GM19452 (cell line): ENCODE data around the gene NCAM1.

Source experiments
- ATAC-seq: cut with Tn5 transposase; IDR thresholded peaks from one replicate; pipeline ENCODE4 v1.9.1; 2021; ENCODE audit not compliant: unreplicated experiment

NCAM1 gene

GRCh38 chr11:113121746-113122145 is 160.5 kb downstream of the NCAM1 start:
- ATAC-seq = no peak

- no peak for ATAC-seq
Measured at GRCh38 chr11:113124006-113124405, 162.8 kb downstream of the NCAM1 start.

GRCh38 chr11:113124578-113124977 is 163.4 kb downstream of the NCAM1 start:
- no peak for ATAC-seq

DNA sequence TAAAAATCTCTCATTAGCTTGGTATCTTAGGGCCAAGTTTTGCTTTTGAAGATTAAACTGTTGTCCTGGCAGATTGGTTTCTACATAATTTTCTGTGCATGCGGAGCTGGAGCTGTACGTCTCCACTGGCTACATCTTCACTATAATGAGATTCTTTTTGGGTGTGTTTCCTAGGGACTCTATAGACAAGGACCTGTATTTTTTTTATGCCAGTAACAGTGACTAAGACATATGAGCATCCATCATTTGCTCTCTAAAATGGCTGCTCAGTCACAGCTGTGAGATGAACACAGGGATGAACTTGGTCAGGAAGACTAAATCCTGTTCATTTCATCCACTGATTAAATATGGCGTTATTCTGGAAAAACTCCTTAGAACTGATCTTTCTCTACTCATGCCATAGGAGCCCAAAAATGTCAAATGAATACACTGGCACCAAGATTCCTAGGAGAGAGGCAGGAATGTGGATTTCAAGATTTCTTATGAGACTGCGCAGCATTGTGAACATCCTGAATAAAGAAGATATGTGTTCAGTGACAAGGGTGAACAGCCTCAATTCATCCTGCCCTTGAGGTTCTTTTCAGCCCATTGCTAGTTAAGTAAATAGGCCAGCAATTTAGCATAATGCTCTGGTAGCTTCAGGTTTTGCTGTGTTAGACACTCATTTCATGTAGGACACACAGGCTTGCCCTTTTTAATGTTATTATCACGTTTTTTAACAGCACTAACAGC is 168.2 kb downstream of the NCAM1 start:
- ATAC-seq = no peak

- ATAC-seq = no peak
Measured at GRCh38 chr11:113131036-113131775, 170.0 kb downstream of the NCAM1 start.

- no peak for ATAC-seq
Measured at GRCh38 chr11:113133071-113133470, 171.9 kb downstream of the NCAM1 start.

DNA sequence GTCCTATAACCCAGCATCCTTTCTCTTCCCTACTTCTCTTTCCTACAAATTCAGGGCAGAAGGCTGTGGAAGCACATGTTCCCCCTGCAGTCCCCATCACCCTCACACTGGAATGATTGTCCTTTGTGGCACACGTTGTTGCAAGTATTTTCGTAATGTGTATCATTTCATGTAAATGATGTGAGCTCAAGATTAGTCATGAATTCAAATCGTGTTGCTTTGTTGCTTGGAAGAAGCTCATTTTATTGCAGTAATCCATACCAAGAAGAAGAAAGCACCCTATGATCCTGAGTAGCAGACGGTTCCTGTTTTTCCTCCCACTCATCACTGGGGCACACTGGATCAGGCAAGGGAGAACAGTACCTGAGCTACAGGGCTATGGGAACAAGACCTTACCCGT is 173.4 kb downstream of the NCAM1 start:
- ATAC-seq = no peak

DNA sequence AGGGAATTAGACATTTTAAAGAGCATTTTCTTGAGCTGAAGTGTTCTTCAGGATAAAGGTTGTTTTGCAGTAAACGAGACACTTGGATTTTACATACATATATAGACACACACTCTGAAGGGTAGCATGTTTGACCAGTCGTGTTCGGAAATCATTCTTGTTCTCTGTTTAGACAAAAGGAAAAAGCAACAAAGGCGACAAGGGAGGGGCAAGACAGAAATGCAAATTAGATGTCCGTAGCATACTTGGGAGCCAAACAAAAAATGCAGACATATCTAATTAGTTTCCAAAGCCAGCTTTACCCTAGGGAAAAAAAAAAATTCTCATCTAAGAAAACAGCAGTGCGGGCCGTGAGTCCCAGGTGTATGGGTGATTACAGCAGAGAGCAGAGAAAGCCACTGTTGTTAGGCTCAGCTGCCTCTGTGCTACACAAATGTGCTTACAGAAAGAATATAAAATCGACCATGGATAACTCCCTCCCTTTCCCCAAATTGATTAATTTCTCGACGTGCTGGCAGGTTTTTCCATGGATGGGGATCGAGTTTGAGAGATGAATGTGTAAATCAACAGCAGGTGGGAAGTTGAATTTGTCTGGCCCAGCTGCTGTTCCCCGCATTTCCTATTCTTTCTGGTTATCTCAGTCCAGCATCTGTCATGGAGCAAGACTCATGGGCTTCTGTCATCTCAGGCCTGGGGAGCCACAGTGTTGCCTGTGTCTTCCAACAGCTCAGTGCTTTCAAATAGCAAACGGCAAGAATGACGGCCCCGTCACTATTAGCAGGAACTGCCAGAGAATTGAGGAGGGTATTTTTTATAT is 176.7 kb downstream of the NCAM1 start:
- no peak for ATAC-seq

- no peak for ATAC-seq
Measured at GRCh38 chr11:113138731-113139130, 177.5 kb downstream of the NCAM1 start.

DNA sequence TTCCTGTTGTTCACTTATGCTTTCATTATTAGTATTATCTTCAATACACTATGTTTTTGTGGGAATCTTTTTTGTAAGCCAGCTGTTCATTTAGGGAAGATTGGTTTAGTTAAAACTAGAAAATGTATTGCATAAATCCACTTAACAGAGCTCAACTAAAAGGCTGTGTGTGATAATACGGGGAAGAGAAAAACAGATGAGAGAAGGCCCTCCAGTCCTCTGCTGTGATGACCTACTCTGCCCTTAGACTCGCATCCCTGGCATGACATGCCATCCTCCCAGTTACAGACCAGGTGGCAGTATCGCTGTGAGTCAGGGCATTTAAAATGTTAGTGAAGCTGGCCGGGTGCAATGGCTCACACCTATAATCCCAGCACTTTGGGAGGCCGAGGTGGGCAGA is 179.8 kb downstream of the NCAM1 start:
- no peak for ATAC-seq

GRCh38 chr11:113142508-113142907 is 181.3 kb downstream of the NCAM1 start:
- no peak for ATAC-seq

- ATAC-seq = no peak
Measured at GRCh38 chr11:113147249-113147648, 186.0 kb downstream of the NCAM1 start.

GRCh38 chr11:113148076-113148475 is 186.9 kb downstream of the NCAM1 start:
- ATAC-seq = no peak

DNA sequence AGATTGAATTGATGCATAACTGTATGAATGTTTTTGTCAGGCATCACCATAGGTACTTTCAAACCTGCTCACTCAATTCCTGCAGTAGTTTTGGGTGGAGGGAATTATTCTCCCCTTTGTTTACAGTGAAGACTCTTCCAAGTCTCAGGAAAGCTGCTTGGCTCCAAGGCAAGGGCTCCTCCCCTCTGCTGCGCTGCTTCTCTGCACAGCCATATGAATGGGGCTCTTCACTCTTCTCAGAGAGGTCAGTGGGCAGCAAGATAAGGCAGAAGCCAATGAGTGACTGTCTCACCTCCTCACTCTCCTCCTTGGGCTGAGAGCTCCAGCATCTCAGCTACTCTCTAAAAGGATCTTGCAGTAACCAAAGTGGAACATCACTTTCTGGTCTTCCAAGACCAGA is 187.4 kb downstream of the NCAM1 start:
- no peak for ATAC-seq

DNA sequence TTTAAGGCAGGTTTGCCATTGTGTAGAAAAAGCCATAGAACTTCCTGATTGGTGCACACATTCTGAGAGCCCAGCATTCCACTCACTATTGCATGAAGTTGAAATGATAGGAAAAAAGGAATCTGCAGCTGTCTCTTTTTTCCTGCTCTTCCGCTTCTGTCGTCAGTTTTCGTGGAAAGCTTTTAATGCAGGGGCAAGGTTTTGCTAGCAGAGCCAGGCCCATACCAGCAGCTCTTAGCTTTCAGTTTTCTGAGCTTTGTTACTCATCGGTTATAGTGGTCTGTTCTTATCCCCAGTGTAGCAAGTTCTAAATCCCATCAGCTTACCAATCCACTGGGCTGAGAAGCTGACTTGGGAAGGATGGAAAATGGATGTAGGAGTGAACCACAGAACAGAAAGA is 190.3 kb downstream of the NCAM1 start:
- no peak for ATAC-seq

GRCh38 chr11:113152500-113152899 is 191.3 kb downstream of the NCAM1 start:
- ATAC-seq = no peak

DNA sequence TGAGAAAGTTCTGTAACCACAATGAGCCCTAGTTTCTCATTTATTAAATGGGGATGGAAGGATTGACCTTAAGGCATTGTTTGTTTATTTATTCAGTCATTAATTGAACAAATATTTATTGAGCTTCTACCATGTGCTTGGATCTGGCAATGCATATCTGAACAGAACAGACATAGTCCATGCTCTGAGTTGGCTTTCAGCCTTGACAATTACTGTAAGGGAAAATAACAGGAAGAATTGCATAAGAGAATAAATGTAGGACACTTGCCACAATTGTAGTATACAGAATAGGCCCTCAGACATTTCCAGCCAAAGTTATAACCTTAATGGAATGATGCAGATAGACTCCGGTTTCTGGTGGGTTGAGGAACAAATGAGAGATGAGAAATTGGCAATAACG is 192.6 kb downstream of the NCAM1 start:
- no peak for ATAC-seq

DNA sequence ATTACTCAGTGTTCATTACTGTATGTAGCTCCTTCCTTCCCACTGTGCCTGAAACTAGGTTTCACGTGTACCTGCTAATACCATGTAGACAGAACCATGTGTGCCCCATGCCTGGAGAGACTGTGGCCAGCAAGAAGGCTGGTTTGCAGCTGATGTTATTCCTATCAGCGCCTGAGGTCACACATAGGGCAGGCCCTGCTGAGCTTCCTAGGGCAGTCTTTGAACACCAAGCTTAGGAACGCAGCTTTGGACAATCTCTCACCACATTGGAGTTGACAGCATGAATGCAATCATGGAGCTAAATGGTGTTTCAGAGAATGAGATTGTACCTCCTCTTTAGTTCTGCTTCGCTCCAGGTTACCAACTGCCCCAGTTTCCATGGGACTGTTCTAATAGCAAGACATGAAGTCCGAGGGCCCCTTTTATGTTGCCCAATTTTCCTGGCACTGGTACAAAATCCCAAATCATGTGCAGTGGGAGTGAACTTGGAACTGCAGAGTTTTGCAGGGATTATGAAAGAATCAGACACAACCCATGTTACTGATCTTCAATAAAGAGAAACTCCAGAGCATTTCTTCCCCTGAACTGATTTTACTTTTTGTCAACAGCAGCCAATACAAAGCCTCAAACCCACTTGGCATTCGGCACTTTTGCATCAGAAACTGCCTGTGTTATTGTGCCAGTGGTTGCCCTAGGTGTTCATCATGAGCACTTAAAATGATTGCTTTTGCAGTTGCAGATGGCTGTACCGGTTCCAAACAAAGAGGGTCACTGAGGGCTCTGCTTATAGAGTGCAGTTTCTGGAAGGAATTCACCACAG is 199.0 kb downstream of the NCAM1 start:
- ATAC-seq = no peak

GRCh38 chr11:113160808-113161124 is 199.5 kb downstream of the NCAM1 start:
- ATAC-seq = no peak

DNA sequence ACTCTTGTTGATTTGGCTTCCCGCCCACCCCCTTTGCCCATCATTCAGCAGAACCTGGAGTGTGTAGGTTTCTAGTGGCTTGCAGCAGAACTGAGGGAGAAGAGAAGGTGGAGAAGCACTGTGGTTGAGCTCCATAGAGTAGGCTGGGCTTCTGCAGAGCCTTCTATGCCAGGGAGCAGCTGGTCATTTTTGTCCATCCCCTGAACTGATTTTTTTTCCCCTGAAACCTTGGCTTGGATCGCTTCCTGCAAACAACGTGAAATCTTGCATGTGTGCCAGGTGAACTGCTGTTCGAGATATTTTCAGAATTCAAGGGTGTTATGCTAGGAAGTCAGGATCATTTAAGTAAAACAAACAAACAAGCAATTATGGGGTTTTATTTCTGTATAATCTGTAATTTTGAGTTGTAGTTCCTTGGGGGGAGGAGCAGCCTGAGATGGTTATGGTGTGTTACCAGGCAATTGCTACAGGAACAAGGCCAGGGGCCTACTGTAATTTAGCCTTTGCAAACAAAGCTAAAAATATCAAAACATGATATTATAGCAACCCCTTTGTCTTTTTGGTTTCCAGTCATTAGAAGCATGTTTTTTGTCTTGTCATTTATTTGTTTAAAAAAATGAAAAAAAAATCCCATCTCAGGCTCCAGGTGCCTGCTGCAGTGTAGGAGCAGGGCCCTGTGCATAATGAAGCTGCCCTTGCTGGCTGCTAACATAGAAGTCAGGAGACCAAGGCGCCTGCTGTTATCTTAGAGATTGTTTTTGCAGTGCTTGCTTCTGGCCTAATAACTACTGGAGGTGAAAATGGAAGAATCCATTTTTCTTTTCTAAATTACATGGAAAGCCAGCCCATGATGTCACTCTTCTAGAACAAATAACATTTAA is 200.7 kb downstream of the NCAM1 start:
- no peak for ATAC-seq
